Urinary bladder (tissue), 4 donors: ENCODE measurements around the gene DAPK2. TPM values are rescaled to one million over a fixed set of nuclear protein-coding genes. Genes with fewer than 3 reads are reported as not detected.
"Not testable (repeated sequence)": the region's sequence is repeated elsewhere in the genome, so short reads cannot be mapped to it uniquely, and the experiment has no call there.

Source experiments
- DNase-seq: peaks from one replicate; pipeline ENCODE4 v3.0.0-alpha.2; 2015; ENCODE audit errors: extremely low spot score
- H3K27ac ChIP-seq: one replicate; pipeline ENCODE4 v1.5.1; 2013; ENCODE audit warnings: low read depth, mild to moderate bottlenecking, moderate library complexity
- H3K36me3 ChIP-seq: one replicate; pipeline ENCODE4 v1.6.1; 2013; ENCODE audit warnings: mild to moderate bottlenecking, moderate library complexity; ENCODE audit not compliant: insufficient read depth
- H3K4me1 ChIP-seq: one replicate; pipeline ENCODE4 v1.6.1; 2013; ENCODE audit warnings: mild to moderate bottlenecking, moderate library complexity; ENCODE audit not compliant: insufficient read depth
- H3K4me3 ChIP-seq: one replicate; pipeline ENCODE4 v1.5.1; 2013; ENCODE audit warnings: low read depth, low read length
- WGBS: extraction: QIAGEN DNeasy Blood & Tissue Kit; methylation state at CpG from one replicate; pipeline ENCODE4 v1.1.7; 2013; 5-methylcytosine and 5-hydroxymethylcytosine counted together
- polyA plus RNA-seq: library from polyadenylated mRNA; stranded (reverse); fragments of 200-250 nt; gene quantifications from one replicate; pipeline ENCODE4 v1.2.3, GENCODE V29; 2013
- total RNA-seq: library from RNA; depleted of rRNA; stranded (reverse); fragments of >200 nt; gene quantifications from one replicate; pipeline ENCODE4 v1.2.3, GENCODE V29; 2014
- donor health status: healthy with polysubstance abuse.
- donor health status: healthy.

DAPK2 gene
- total RNA-seq (6.0 TPM), polyA plus RNA-seq (1.3 TPM)

DNA sequence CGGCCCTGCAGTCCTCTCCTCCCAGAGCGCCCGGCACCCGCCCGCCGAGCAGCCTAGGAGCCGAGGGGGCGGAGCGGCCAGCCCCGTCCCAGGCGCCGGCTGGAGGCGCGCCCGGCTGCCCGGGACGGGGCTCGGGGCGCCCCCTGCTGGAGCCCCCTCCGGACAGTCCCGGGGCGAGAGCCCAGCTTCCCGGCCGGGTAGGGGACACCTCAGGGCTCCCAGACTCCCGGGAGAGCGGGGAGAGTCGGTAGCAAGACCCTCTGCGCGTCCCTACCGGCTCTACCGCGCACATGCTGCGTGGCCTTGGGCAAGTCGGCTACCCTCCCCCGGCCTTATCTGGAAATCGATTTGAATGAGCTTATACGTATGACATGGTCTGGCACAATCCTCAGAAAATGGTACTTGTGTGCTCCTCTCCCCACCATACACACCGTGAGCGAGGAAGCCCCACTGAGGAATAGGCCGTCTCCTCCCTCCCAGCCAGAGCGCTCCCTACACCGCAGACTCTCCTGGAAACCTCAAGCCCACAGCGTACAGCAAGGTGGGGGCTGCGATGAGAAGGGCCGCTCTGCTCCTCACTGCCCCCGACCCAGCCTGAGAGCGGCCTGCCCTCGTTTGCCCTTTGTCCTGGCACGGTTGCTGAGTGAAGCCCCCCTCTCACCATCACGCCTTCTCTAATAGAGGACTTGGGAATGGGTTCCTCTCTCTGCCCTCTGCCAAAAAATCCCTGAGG is at the start of gene DAPK2:
DAPK2 (minus strand) TSS at position 65 of the 733 bp plus-strand sequence. CDS start 6,224 bp downstream, outside the sequence.
- 9% methylated on average over 50 of the region's 50 CpGs for WGBS
- no peaks in the 10 kb centered on the region for H3K36me3 ChIP-seq
- H3K4me3 ChIP-seq, result peak within 1 kb of the TSS; percentile 64
- H3K4me1 ChIP-seq, result no peaks in the 10 kb centered on the region
- H3K27ac ChIP-seq, result no peak within 1 kb of the TSS
- DNase-seq, result no peak

DNA sequence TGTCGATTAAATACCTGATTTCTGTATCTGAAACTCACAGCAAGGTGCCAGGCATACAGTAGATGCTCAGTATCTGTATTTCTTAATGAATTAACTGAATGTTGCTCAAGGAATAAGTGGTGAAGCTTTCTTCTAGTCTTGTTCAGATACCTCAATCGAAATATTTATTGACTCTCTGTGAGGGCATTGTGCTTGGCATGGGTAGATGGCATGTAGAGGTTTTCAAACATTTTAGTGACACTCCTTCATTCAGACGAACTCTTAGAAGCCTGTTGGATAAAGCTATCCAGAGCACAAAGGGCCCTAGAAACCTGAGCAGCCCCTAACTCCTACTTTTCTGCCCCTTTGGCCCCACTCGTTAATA is 49.1 kb upstream of the DAPK2 start:
- H3K4me1 ChIP-seq, result no peaks in the 10 kb centered on the region
- no peaks in the 10 kb centered on the region for H3K36me3 ChIP-seq
- H3K4me3 ChIP-seq, result no peak overlapping the region
- WGBS, result 35% methylated on average over 4 of the region's 4 CpGs
- no peak for DNase-seq
- peak overlapping the region; percentile 85 for H3K27ac ChIP-seq

DNA sequence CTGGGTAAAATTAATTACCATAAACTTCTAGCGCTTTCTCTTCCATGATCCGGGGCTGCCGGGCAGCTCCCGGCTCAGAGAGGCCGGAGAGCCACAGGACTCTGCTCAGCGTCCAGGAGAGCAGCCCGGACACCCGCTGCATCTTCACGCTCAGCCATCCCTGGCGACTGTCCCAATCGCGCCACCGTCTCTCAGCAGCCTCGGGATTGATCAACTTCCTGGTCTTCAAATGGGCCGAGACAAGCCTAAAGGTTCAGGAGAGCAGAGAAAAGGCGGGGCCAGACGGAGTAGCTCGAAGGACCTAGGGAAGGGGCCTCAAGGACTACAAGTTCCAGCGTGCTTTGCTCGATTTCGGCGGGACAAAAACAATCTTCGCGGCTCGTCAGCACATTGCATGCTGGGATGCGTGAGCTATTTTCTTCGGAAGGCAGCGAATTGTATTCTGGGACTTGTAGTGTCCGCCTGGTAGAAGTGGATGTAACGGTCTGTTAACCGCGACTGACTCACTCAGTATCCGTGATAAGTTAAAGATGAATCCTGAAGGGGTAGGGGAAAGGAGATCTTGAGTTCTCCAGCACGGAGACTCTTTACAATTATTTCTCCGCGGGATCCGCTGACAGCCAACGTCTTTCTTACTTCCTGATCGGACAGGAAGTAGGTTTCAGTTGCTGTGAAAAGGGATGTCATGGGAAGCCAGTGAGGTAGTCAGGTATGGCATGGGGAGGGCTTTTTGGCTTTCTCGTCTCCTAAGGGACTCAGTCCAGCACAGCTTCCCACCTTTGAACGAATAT is 47.5 kb upstream of the DAPK2 start, which contains the start of gene CIAO2A:
CIAO2A (minus strand) TSS at position 212 of the 791 bp plus-strand sequence; CDS start at position 142, 70 bp downstream.
- H3K4me3 ChIP-seq, result peak within 1 kb of the TSS; percentile 61
- H3K36me3 ChIP-seq, result no peaks in the 10 kb centered on the region
- no peaks in the 10 kb centered on the region for H3K4me1 ChIP-seq
- DNase-seq, result peak; percentile 98
- under 1% methylated on average over 41 of the region's 41 CpGs for WGBS
- peak within 1 kb of the TSS; percentile 82 for H3K27ac ChIP-seq

DNA sequence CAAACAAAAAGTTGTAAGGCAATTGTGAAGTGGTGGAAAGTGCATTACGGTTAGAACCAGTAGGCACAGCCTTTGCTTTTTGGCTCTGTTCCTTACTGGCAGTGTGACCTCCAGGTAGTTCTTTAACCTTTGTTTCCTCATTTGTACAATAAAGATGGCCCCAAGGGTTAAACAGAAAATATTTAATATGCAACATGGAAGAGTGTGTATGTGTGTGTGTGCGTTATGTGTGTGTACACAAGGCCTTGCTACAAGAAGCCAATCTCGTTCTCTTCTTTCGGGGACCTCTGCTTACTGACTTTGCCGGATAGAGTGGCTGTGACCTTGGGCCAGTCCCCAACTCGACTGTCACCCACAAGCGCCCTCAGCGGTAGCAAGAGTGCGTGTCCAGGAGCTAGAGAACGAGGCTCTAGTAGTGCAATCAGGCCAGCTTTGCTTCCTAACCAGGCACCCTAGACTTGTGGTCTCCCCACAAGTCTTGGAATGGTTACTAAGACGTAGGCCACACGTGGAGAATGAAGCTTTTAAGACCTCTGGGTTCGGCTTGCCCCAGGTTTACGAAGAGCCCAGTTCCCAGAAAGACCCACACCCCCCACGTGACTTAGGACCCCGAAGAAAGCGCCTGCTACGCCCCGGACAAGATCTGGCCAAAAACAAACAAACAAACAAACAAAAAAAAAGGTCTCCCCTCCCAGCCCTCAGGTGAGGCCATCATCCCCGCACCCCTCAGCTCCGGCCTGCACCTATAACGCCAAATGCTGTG is 46.8 kb upstream of the DAPK2 start:
- H3K4me3 ChIP-seq, result peak overlapping the region; percentile 61
- H3K4me1 ChIP-seq, result no peaks in the 10 kb centered on the region
- no peak overlapping the region for H3K27ac ChIP-seq
- no peaks in the 10 kb centered on the region for H3K36me3 ChIP-seq
- WGBS, result 5% methylated on average over 22 of the region's 22 CpGs
- DNase-seq, result no peak

DNA sequence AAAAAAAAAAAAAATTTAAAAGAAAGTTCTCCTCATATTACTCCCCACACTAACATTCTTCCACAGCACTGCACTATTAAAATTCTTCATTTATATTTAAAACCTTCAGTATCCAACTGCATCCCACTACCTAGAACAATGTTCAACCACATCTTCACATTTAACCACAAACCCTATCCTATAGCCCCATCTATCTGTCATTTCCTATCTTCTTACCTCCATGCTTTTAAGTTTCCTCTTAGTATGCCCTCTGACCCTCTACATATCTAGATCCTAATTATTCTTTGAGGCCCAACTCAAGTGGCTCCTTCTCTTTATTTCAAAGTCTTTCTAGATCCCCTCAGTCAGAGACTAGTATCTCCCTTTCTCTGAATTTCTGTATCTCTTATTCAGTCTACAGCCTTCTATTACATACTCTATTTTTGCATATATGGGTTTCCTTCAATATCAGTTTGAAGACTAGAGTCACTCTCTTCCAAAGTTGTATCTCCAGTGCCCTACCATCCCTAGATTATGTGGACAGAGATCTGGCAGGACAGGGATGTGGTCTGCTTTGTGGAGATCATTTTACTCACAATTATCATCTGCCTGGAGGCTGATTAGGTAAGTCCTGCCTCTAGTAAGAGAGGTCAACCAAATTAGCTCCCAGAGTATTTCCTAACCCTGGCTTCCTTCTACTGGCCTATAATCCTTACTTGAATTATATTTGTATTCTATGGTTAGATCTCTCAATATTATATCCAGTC is 46.0 kb upstream of the DAPK2 start:
- Histone ChIP-seq H3K4me3 (no peak overlapping the region), H3K36me3 (no peaks in the 10 kb centered on the region), H3K4me1 (no peaks in the 10 kb centered on the region), H3K27ac (no peak overlapping the region)
- no peak for DNase-seq

DNA sequence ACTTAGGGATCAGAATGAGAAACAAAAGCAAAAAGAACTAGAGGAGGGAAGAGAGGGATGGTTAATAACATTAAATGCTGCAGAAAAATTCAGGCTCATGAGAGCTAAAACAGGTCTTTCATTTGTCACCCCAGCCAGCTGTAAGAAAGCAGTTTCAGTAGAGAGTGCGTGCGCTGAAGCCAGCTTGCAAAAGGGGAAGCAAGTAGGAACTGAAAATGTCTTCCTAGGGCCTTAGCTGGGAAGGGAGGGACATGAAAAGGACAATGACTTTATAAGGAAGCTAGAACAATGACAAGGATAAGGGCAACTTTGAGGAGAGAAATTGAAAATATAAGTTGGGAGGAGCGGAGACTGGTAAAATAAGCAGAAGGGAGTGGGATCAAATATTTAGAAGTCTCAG is 44.2 kb upstream of the DAPK2 start:
- no peaks in the 10 kb centered on the region for H3K36me3 ChIP-seq
- no peak overlapping the region for H3K27ac ChIP-seq
- 81% methylated on average over 3 of the region's 3 CpGs for WGBS
- no peak for DNase-seq
- H3K4me3 ChIP-seq, result no peak overlapping the region
- H3K4me1 ChIP-seq, result no peaks in the 10 kb centered on the region

DNA sequence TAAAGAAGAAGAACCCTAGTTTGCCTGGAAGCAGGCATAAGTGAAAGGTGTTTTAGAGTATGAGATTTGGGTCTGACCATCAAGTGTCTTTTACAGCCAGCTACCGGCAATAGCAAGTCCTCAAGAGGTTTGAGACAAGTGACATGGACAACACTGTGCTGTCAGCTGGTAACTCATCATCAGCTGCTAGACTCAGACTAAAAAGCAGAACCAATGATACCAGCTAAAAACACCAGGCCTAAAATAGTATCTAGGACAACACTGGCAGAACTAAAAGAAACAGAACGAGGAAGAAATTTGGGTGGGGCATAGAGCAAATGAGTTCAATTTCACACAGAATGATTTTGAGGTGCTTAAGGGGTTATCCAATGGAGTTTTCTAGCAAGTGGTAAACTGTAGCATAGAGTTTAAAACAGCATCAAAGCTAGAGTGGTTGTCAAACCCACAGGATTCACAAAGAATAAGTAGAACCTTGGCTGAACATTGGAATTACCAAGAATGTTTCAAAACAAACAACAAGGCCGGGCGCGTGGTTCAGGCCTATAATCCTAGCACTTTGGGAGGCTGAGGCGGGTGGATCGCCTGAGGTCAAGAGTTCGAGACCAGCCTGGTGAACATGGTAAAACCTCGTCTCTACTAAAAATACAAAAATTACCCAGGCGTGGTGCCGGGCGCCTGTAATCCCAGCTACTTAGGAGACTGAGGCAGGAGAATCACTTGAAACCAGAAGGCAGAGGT is 43.4 kb upstream of the DAPK2 start:
- H3K4me1 ChIP-seq, result no peaks in the 10 kb centered on the region
- no peak for DNase-seq
- no peaks in the 10 kb centered on the region for H3K36me3 ChIP-seq
- H3K27ac ChIP-seq, result no peak overlapping the region
- WGBS, result 83% methylated on average over 12 of the region's 12 CpGs
- H3K4me3 ChIP-seq, result no peak overlapping the region

DNA sequence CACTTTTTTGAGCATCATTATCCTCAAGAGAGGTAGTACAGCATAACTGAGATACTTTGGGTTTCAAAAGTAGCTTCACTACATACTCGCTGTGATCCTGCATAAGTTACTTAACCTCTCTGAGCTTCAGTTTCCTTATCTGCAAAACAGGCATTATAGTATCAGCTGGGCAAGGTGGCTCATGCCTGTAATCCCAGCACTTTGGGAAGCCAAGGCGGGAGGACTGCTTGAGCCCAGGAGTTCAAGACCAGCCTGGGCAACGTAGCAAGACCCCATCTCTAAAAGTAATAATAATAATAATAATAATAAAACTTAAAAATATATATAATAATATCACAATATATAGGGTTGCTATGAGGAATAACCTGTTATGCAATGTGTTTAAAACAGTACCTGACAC is 36.5 kb upstream of the DAPK2 start:
- 82% methylated on average over 3 of the region's 3 CpGs for WGBS
- no peak overlapping the region for H3K27ac ChIP-seq
- H3K4me1 ChIP-seq, result no peaks in the 10 kb centered on the region
- DNase-seq, result no peak
- H3K36me3 ChIP-seq, result no peaks in the 10 kb centered on the region
- no peak overlapping the region for H3K4me3 ChIP-seq

DNA sequence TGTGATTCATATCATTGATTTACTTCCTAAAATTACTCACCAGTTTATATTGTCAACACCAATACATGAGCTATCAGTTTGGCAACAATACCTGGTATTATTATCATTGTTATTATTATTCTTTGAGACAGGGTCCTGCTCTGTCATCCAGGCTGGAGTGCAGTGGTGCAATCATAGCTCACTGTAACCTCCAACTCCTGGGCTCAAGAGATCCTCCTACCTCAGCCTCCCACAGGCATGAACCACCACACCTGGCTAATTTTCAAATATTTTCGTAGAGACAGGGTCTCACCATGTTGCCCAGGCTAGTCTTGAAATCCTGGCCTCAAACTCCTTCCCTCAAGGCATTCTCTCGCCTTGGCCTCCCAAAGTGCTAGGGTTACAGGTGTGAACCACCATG is 27.2 kb upstream of the DAPK2 start:
- H3K4me1 ChIP-seq, H3K36me3 ChIP-seq, DNase-seq, H3K27ac ChIP-seq, H3K4me3 ChIP-seq: not testable (repeated sequence)
- 96% methylated on average over 2 of the region's 2 CpGs for WGBS

DNA sequence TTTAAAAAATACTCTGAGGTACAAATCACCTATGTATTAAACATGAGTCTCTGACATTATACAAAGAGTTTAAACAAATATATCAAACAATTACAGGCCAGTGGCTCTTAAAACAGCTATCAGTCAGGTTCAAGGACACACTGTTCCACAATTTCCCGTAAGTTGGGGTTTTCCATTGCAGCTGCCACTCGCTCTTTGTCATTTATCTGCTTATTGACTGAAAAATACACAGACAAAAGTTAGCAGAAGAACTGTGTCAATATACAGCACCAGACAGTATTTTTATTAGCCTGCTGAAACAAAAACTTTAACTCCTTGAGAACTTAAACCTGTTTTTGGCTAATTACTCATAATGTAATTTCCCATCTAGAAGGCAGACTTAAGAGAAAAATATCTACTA is 26.5 kb upstream of the DAPK2 start:
- H3K27ac ChIP-seq, result no peak overlapping the region
- H3K36me3 ChIP-seq, result no peaks in the 10 kb centered on the region
- no peak overlapping the region for H3K4me3 ChIP-seq
- H3K4me1 ChIP-seq, result peaks cover 1% of the 10 kb centered on the region
- DNase-seq, result no peak
- 93% methylated on average over 2 of the region's 2 CpGs for WGBS

DNA sequence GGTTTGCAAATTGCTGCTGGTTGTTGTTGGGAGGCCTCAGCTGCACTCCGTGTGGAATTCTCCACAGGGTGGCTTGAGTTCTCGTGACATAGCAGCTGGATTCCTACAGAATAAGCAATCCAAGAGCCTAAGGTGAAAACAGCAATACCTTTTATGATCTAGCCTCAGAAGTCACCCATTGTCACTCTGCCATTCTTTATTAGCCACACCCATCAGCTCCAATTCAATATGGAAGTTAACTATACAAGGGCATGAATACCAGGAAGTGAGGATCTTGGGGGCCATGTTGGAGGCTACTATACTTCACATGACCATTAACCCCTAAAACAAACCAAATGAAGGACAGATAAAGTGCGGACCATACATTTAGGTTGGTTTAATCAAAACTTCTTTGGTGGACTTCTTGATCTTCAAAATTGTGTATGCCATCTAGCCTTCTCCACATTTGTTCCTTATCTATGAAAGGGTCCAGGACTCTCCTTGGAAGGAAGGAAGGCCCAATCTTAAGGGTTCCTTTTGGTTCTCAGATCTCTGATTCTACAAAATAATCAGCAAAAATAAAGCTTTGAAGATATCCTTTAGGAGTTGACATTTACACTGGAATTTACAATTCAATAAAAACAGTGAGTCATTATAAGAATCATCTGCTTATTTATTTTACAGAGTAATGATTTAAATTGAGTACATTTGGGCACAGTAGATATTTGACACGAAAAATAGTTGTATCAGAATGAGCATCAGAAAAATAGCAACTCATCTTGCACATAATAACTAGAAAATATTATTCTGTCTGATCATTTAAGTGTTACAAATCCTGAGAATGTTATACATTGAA is 25.9 kb upstream of the DAPK2 start:
- H3K4me1 ChIP-seq, result peaks cover 1% of the 10 kb centered on the region
- H3K4me3 ChIP-seq, result no peak overlapping the region
- H3K36me3 ChIP-seq, result no peaks in the 10 kb centered on the region
- DNase-seq, result no peak
- H3K27ac ChIP-seq, result no peak overlapping the region
- WGBS, result 88% methylated on average over 4 of the region's 4 CpGs
